22Rv1 (cell line): ENCODE results near the gene BRCA2.

Source experiments
- H3K27ac ChIP-seq: fragments of 450-650 bp; 2 replicates; pipeline ENCODE4 v1.5.1; 2017
- ZFX ChIP-seq: fragments of 450-650 bp; IDR thresholded peaks from 2 replicates; pipeline ENCODE4 v1.6.1; 2017; ENCODE audit warnings: antibody characterized with exemption, borderline replicate concordance
- TF ChIP-seq, protein P1 (sequence below): fragments of 450-650 bp; IDR thresholded peaks from 2 replicates; pipeline ENCODE4 v1.5.1; 2017; ENCODE audit warnings: mild to moderate bottlenecking

BRCA2 gene

DNA sequence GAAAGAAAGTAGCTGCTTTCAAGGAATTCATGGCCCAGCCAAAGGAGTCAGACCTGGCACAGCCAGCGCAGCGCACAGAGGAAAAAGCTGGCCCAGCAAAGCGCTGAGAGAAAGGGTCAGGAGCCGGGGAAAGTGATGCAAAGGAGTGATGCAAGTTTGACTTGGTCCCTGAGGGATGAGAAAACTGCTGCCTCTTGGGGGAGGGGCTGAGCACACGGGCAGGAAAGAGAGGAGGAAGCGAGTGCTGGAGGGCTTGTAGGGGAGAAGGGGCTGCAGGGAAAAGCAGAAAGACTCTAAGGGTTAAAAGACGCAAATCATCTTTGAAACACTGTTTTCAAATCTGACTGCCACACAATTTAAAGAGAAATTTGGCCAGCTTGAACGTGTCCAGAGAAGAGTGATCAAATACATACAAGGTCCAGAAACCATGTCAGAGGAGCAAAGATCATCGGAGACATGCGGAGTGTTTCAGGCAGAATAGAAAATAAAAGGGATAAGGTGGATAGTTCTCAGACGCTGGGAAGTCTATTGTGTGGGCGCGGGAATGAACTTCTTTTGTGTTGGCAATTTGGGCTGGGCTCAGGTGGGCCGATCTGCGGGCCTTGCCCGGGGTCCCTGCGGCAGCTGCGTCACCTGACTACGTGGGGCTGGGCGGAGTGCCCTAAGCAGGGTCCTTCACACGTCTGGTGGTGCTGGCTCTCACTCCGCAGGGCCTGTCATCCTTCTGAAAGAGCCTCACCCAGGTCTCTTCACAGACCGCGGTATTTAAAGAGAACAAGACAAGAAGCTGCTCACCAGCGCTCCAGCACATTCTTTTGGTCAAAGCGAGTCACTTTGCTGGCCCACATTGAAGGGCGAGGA, 94.5 kb downstream of the BRCA2 start:
- no peak for TF ChIP-seq ZFX
- TF ChIP-seq, protein P1, sequence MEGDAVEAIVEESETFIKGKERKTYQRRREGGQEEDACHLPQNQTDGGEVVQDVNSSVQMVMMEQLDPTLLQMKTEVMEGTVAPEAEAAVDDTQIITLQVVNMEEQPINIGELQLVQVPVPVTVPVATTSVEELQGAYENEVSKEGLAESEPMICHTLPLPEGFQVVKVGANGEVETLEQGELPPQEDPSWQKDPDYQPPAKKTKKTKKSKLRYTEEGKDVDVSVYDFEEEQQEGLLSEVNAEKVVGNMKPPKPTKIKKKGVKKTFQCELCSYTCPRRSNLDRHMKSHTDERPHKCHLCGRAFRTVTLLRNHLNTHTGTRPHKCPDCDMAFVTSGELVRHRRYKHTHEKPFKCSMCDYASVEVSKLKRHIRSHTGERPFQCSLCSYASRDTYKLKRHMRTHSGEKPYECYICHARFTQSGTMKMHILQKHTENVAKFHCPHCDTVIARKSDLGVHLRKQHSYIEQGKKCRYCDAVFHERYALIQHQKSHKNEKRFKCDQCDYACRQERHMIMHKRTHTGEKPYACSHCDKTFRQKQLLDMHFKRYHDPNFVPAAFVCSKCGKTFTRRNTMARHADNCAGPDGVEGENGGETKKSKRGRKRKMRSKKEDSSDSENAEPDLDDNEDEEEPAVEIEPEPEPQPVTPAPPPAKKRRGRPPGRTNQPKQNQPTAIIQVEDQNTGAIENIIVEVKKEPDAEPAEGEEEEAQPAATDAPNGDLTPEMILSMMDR = no peak
- no peak overlapping the region for H3K27ac ChIP-seq

DNA sequence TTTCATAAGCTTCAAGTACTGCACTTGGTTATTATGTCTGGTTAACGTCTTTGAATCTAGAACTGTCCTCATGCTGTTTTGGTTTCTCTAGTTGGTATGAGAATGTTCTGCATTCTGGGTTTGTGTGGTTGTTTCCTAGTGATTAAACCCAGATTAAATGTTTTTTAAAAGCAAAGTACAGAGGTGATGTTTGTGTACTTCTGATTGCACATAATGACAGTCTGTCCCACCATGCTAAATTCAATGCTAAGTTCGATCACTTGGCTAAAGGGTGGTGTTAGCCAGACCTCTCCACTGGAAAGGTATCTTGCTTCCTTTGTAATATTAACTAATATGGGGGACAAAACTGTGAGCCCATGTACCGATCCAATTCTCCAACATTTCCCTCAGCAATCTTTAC, 98.0 kb downstream of the BRCA2 start:
- H3K27ac ChIP-seq = no peak overlapping the region
- TF ChIP-seq, protein P1 = no peak
- TF ChIP-seq ZFX = no peak

DNA sequence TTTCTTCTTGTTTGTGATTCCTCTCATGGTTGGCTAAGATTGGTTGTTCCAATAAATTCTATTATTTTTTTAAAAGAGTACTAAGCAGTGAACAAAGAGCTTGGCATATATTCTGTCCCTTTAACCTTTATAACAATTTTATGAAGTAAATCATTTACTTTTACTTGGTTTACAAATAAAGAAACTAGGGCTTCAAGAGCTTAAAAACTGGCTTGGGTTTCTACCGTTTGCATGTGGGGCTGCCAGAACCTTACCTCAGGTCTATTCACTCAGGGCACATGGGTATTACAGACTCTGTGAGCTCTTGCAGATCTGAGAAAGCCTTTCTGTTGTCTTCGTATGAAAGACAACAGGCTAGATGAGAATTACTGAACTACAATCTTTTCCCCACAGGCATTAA, 99.3 kb downstream of the BRCA2 start:
- H3K27ac ChIP-seq = peak overlapping the region; percentile 19; the same call in 1 of the 2 replicates
- TF ChIP-seq, protein P1 = no peak
- TF ChIP-seq ZFX = no peak

DNA sequence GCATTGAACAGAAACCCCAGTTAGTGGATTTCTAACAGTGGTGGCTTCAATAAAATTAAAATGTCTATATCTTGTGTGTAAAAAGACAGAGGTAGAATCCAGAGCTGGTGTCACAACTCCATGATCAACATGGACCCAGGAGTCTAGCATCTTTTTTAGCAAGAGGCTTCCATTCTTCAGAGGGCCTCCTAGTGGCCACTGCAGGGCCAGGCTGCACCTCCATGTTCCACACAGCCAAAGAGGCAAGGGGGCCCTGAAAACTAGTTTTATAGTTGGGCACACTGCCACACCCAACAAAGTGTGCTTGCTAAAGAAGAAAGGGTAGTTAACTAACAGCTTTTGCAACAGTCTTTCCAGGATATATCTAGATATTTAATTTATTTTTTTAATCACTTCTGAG, 99.7 kb downstream of the BRCA2 start:
- no peak for TF ChIP-seq ZFX
- TF ChIP-seq, protein P1 = peak; percentile 77
- H3K27ac ChIP-seq = peak overlapping the region; percentile 19; the same call in 1 of the 2 replicates

DNA sequence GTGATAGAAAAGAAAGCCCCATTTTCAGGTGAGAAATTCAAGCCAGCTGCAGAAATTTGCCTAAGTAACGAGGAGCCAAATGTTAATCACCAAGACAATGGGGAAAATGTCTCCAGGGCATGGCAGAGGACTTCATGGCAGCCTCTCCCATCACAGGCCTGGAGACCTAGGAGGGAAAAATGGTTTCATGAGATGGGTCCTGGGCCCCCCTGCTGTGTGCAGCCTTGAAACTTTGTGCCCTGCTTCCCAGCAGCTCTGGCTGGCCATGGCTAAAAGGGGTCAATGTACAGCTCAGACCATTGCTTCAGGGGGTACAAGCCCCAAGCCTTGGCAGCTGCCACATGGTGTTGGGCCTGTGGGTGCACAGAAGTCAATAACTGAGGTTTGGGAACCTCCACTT, 102.7 kb downstream of the BRCA2 start:
- H3K27ac ChIP-seq = no peak overlapping the region
- no peak for TF ChIP-seq ZFX
- TF ChIP-seq, protein P1 = no peak

DNA sequence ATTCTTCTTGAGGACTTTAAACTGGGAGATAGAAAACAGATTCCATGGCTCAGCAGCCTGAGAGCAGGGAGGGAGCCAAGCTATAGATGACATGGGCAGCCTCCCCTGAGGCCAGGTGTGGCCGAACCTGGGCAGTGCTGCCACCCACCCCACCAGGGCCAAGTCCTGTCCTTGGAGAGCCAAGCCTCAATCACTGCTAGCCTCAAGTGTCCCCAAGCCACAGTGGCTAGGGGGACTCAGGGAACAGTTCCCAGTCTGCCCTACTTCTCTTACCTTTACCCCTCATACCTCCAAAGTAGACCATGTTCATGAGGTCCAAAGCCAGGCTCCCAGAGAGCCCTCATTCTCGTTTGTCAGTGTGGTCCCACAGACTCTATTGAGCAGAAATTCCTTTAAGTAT, 104.6 kb downstream of the BRCA2 start:
- TF ChIP-seq ZFX = no peak
- TF ChIP-seq, protein P1 = no peak
- no peak overlapping the region for H3K27ac ChIP-seq

DNA sequence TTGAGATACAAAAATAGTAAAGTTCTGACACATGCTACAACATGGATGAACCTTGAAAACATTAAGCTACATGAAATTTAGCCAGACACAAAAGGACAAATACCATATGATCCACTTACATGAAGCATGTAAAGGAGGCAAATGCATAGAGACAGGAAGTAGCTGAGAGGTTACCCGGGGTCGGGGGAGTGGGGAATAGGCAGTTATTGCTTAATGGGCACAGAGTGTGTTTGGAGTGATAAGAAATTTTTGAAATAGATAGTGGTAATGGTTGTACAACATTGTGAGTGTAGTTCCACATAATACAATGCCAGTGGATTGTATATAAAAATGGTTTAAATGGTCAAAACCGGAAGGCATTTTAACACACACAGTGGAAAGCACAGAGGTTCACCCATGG, 108.3 kb downstream of the BRCA2 start:
- TF ChIP-seq, protein P1 = no peak
- no peak for TF ChIP-seq ZFX
- H3K27ac ChIP-seq = no peak overlapping the region
